Mucosa of gallbladder (tissue), 1 donor: Measurements from ENCODE around the gene ATP2B3. TPM values are rescaled to one million over a fixed set of nuclear protein-coding genes. Genes with fewer than 3 reads are reported as not detected.

Source experiments
- DNase-seq: peaks from one replicate; pipeline ENCODE4 v3.0.0-alpha.2; 2020; ENCODE audit warnings: low spot score
- total RNA-seq: library from RNA; stranded (reverse); gene quantifications from one replicate; pipeline ENCODE4 v1.2.1, GENCODE V29; 2021
- donor health status: DM: no; HTN: no; CAD: no.

ATP2B3 gene
- total RNA-seq, 1 donor from 2014 or later = not detected

- DNase-seq = no peak
Observed at GRCh38 chrX:153611298-153612095, 94.1 kb downstream of the ATP2B3 start.

GRCh38 chrX:153612413-153612812 is 95.0 kb downstream of the ATP2B3 start:
- DNase-seq = no peak

- DNase-seq = no peak
Observed at GRCh38 chrX:153614818-153615217, 97.4 kb downstream of the ATP2B3 start.

- DNase-seq = no peak
Observed at GRCh38 chrX:153620576-153620975, 103.1 kb downstream of the ATP2B3 start.

- DNase-seq = no peak
Observed at GRCh38 chrX:153621949-153622598, 104.6 kb downstream of the ATP2B3 start.

- no peak for DNase-seq
Observed at GRCh38 chrX:153622661-153623309, 105.3 kb downstream of the ATP2B3 start.

GRCh38 chrX:153623310-153624029 is 106.0 kb downstream of the ATP2B3 start:
- no peak for DNase-seq

GRCh38 chrX:153624196-153625091 is 107.0 kb downstream of the ATP2B3 start:
- no peak for DNase-seq

- no peak for DNase-seq
Observed at GRCh38 chrX:153625271-153626024, 108.0 kb downstream of the ATP2B3 start.

- DNase-seq = no peak
Observed at GRCh38 chrX:153626025-153626633, 108.7 kb downstream of the ATP2B3 start.

- no peak for DNase-seq
Observed at GRCh38 chrX:153626863-153627674, 109.6 kb downstream of the ATP2B3 start.

GRCh38 chrX:153627675-153628111 is 110.3 kb downstream of the ATP2B3 start:
- no peak for DNase-seq

GRCh38 chrX:153628129-153628528 is 110.7 kb downstream of the ATP2B3 start:
- no peak for DNase-seq

GRCh38 chrX:153628665-153629064 is 111.2 kb downstream of the ATP2B3 start:
- DNase-seq = no peak

GRCh38 chrX:153631346-153631745 is 113.9 kb downstream of the ATP2B3 start:
- no peak for DNase-seq

GRCh38 chrX:153631907-153632594 is 114.6 kb downstream of the ATP2B3 start:
- DNase-seq = no peak
